Measurements from ENCODE around the gene AK4.
A peak's percentile ranks its signal among the peaks of the same experiment; 100 is the strongest.
"Not testable (repeated sequence)": the region's sequence is repeated elsewhere in the genome, so short reads cannot be mapped to it uniquely, and the experiment has no call there.

The AK4 gene

DNA sequence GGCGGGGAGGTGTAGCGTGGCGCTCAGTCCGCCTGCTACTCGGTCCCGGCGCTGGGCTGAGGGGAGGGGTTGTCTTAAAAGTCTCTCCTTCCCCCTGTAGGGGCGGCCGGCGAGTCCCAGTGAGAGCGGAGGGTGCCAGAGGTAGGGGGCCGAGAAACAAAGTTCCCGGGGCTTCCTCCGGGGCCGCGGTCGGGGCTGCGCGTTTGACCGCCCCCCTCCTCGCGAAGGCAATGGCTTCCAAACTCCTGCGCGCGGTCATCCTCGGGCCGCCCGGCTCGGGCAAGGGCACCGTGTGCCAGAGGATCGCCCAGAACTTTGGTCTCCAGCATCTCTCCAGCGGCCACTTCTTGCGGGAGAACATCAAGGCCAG is at the start of gene AK4:
Gene AK4, plus strand, starts transcription at position 26 of the 370 bp plus-strand sequence. Its CDS starts 205 bp downstream, at position 231.
- not testable (repeated sequence) for DNase-seq (ENCODE audit: low read depth)

DNA sequence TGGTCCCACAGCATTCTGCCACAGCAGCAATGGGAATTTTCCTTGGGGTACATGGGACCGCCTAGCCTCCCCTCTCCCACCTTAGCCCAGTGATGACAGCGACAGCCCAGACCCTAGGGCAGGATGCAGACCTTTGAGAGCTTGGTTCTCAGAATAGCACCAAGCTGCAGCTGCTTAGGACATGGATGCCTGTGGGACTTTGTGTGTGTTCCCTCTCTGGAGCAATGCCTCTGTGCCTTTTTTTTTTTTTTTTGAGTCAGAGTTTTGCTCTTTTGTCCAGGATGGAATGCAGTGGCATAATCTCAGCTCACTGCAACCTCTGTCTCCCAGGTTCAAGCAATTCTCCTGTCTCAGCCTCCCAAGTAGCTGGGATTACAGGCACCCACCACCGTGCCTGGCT is 44.2 kb upstream of the AK4 start:
- DNase-seq (ENCODE audit: low read depth): no peak

DNA sequence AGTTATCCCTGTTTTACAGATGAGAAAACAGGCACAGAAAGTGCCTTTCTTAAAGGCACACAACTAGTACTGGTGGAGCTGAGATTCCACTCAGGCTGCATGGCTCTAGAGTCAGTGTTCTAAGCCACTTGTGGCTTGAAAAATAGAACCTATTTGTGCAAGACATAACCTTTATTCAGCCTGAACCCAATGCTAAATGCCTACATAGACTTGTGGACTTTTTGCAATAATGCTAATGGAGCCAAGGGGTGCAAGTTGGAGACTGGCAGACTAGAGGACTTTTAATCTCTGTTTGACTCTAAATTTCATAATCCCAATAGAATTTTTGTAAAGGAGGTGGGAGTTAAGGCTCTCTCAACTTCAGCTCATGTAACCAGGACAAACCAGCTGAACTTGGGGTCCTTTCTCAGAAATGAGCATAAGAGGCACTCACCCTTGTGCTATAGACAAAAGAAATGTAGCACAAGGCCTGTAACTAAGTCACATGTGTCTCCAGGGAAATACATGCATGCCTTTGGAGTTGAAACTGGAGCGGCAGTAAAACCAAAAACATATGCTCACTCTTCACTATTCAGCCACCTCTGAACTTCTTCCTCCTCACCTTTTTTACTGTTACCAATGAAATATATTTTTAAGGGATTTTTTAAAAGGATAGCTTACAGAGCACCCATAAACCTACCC is 43.0 kb upstream of the AK4 start:
- DNase-seq (ENCODE audit: low read depth): no peak

DNA sequence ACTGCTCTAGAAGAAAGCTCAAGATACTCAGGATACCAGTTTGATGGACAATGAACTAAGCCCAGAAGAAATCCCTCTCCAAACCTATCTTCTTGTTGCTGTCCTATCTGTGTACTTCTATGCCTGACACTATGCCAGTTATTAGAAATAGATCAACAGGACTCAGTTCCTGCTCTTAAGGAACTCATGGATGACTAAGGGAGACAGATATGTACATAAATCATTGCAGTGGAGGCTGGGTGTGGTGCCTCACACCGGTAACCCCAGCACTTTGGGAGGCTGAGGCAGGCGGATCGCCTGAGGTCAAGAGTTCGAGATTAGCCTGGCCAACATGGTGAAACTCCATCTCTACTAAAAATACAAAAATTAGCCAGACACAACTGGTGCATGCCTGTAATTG is 42.4 kb upstream of the AK4 start:
- no peak for DNase-seq (ENCODE audit: low read depth)

DNA sequence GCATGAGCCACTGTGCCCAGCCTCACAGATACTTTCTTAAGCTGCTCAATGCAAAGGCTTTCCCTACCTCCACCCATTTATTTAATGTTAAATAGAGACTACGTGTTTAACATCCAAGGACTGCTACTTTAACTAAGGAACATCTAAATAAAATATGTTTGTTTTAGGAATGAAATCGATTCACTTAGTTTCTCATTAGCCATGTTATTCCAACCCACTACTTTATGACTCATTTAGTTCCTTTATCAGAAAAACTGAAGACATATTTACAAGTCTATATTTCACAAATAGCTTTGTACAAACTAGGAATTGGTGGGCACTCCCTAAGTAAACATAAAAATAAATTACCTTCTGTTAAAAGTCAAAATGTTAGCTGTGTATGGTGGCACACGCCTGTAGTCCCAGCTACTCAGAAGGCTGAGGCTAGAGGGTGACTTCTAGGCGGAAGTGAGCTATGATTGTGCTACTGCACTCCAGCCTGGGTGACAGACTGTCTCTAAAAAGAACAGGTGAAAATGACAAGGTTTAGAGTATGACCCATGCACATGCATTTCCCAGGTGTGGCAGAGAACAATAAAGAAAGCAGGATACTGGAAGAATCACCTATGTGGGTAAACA is 39.9 kb upstream of the AK4 start:
- no peak for DNase-seq (ENCODE audit: low read depth)

DNA sequence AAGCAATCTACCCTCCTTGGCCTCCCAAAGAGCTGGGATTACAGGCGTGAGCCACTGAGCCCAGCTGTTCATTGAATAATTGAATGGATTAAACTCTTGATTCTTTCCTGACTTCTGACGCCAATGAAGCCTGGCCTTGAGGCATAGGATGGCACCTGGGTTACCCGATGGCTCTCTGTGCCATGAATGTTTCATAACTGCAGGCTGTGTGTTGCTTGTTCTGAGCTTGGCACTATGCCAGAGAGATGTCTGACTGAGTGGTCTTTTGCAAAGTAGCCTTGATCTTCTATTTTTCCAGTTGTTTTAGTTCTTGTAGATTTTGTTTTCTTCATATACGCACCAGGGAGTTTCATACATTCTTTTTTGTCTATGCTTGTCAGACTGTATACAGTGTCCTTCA is 38.5 kb upstream of the AK4 start:
- DNase-seq (ENCODE audit: low read depth): no peak

DNA sequence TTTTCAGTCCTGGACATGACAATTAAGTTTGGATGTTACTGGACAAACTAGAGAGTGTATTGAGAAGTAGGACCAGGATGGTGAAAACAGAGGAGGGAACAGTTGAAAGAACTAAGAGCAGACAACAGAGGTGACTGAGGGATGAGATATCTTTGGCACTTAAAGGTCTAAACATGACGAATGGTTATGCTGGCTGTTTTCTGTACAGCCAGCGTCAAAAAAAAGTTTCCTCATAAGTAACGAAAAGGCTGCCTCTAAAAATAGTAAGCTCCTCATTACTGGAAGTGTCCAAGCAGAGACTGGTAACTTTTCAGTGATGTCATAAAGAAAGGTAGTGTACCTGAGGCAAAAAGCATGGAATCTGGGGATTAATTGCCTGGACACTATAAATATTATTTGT is 35.2 kb upstream of the AK4 start:
- no peak for DNase-seq (ENCODE audit: low read depth)

DNA sequence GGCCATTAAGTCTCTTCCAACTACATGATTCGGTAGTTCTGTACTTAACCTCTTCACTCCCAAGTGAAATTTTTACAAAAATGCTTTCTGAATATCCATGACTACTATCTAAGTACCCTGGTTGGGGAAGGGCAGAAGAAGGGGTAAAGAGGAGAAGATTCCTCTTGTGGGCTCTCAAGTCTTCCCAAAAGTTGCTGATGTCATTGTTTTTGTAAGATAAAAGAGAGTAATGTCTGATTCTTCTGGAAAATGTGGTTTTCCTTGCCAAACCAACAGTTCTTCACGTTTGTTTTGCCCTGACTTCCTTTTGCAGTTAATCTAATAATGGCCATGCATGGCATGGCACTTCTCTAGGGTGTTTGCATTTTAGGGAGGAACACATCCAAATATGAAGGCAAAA is 34.7 kb upstream of the AK4 start:
- DNase-seq (ENCODE audit: low read depth): no peak

DNA sequence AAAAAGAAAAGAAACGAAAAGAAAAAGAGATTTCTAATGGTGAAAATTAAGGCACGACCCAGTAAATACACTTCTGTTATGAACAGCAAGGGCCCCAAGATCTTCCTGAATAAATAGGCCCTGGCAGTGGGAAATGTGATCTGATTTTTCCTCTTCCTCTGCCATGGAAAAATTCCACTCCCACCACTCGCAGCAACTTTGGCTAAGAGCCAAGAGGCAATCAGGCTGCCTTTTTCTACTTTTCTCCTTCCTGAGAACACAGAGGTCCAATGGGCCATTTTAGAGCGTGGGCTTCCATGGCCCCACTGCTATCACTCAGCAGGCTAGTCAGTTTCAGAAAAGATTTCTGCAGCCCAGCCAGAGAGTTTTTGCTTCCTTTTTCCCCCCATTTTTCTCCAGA is 33.7 kb upstream of the AK4 start:
- DNase-seq (ENCODE audit: low read depth): no peak

DNA sequence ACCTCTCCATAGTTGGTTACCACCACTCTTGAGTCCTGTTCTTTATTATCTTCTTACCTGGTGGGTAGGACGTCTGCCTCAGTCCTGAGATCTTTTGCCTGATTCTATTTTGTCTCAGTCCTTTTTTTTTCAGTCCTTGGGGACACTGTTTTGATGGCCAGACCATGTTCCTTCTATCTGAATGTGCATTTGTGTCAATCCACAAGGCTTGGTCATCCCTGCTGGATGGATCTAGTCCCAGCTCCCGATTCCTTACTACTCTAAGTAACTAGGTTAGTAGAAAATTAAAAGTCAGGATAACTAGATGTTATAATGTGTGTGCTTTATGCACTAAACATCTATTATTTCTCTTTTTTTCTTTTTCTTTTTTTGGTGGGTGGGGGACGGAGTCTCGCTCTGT is 28.1 kb upstream of the AK4 start:
- no peak for DNase-seq (ENCODE audit: low read depth)

DNA sequence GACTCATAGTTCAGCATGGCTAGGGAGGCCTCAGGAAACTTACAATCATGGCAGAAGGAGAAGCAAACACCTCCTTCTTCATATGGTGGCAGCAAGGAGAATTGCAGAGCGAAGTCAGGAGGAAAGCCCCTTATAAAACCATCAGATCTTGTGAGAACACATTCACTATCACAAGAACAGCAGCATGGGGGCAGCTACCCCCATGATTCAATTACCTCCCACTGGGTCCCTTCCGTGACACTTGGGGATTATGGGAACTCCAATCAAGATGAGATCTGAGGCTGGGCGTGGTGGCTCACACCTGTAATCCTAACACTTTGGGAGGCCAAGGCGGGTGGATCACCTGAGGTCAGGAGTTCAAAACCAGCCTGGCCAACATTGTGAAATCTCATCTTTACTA is 18.9 kb upstream of the AK4 start:
- not testable (repeated sequence) for DNase-seq (ENCODE audit: low read depth)

DNA sequence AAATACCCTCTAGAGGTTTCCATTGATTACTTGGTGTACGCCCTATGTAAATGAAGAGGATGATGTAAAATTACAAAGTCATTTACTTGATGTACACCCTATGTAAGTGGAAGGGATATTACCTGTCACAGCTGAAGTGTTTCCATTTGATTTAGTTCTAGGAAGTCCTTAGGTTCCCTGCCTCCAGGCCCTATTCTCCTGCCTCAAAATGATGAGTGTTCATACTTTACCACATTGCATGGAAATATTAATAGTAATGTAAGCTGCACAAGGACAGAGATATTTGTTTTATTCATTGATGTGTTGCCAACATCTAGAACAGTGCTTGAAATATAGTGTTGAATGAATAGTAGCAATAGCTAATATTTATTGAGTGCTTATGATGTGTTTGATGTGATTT is 9.5 kb upstream of the AK4 start:
- no peak for DNase-seq (ENCODE audit: low read depth)

DNA sequence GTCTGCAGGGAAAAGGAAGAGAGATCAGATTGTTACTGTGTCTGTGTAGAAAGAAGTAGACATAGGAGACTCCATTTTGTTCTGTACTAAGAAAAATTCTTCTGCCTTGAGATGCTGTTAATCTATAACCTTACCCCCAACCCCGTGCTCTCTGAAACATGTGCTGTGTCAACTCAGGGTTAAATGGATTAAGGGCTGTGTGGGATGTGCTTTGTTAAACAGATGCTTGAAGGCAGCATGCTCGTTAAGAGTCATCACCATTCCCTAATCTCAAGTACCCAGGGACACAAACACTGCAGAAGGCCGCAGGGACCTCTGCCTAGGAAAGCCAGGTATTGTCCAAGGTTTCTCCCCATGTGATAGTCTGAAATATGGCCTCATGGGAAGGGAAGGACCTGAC is 8.2 kb upstream of the AK4 start:
- DNase-seq (ENCODE audit: low read depth): not testable (repeated sequence)

DNA sequence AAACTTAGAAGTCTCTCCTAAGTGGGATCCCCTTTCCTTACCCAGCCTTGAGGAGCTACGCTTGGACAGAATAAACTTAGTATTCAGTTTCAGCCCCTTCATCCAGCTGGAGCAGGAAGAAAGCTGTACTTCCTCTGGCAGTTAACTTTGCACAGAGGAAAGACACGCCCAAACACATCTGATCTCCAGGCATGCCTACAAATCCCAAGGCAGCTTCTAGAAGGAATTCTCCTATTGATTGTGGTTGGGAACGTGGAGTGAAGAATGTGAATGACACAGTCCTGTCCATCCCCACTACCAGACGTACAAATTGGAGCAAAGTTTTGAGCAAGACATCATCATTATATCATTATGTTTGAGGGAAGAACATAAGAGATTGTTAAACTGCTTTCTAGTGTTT is 6.6 kb upstream of the AK4 start:
- no peak for DNase-seq (ENCODE audit: low read depth)

DNA sequence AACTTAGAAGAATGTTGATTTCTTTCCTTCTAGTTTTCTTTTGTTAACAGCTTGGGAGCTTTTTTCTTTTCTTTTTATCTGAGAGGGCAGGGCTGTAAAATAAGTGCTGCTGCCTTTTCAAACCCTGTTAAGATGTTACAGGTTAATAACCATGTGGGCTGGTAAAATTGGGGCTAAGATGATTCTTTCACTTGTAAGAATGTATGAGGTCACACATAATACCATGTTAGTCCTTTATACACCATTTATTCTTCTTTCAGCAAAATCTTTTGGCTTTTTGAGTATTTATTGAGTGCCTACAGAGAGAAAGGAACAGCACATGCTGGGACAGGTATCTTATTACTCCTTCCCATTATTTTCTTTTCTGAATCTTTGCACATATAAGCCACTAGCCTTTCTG is 6.1 kb upstream of the AK4 start:
- DNase-seq (ENCODE audit: low read depth): no peak

DNA sequence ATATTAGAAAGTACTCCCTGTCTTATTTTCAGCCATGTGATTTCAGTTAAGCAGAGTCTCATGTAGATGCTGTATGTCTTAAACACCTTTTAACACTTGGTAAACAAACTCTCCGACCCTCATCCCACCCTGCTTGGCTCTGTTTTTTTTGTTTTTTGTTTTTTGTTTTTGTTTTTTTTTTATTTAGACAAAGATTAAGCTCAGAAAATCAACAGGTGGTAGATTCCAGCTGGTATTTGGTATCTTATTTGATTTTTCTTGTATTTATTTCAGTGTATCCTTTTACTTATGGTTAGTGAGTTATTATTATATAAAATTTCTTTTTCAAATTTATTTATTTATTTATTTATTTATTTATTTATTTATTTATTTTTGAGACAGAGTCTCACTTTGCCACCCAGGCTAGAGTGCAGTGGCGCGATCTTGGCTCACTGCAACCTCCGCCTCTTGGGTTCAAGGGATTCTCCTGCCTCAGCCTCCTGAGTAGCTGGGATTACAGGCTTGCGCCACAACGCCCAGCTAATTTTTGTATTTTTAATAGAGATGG is 4.8 kb upstream of the AK4 start:
- DNase-seq (ENCODE audit: low read depth): not testable (repeated sequence)

DNA sequence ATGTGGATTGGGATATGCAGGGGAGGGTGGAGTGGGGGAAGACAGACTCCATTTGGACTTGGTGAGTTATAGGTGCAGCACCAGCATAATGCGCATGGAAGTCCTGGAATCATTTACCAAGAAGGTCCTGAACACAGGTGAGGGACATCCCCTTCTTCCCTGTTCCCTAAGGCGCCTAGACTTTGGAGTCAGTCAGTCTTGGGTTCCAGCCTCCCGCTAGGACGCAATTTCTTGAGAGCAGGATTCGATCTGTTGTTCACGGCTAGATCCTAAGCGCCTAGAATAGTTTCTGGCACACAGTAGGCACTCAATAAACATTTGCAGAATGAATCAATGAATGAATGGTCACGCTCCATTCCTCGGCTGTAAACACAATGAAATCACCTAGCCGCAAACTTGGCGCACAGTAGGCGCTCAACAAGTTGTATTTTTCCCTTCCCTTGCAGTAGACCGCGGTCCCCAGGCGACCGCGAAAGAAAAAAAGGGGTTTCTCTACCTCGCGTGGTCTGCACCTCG is 1.0 kb upstream of the AK4 start:
- no peak for DNase-seq (ENCODE audit: low read depth)

DNA sequence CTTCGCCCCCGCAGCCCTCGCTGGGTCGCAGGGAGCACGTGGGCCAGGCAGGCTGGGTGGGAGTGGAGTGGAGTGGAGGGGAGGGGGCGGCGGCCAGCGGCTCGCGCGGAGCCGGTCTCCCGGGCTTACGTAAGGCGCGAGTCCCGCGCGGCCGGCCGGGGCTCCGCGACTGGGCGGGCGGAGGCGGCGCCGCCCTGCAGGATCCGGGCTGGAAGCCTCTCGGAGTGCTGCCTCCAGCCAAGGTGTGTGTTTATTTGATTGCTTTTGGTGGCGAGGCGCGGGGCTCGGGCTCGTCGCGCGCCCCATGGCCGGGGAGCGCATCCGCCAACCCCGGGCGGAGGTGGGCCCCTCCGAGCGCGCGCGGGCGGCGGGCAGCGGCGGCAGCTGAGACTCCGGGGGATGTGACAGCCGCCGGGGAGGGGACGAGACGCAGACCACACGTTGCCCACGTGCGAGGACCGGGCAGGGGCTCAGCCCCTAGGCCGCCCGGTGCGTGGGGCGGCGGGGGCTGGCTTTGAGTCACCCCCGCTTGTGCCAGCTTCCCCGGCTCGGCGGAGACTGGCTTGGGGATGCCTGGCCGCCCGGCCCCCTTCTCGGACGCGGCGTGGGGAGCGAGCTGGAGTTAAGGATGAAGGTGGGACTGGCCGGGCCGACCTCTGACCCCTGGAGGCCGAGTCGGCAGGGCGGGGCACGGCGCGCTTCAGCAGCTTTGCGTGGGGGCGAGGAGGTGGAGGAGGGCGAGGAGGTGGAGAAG is 402 bp upstream of the AK4 start:
- peak; percentile 9 for DNase-seq (ENCODE audit: low read depth)

DNA sequence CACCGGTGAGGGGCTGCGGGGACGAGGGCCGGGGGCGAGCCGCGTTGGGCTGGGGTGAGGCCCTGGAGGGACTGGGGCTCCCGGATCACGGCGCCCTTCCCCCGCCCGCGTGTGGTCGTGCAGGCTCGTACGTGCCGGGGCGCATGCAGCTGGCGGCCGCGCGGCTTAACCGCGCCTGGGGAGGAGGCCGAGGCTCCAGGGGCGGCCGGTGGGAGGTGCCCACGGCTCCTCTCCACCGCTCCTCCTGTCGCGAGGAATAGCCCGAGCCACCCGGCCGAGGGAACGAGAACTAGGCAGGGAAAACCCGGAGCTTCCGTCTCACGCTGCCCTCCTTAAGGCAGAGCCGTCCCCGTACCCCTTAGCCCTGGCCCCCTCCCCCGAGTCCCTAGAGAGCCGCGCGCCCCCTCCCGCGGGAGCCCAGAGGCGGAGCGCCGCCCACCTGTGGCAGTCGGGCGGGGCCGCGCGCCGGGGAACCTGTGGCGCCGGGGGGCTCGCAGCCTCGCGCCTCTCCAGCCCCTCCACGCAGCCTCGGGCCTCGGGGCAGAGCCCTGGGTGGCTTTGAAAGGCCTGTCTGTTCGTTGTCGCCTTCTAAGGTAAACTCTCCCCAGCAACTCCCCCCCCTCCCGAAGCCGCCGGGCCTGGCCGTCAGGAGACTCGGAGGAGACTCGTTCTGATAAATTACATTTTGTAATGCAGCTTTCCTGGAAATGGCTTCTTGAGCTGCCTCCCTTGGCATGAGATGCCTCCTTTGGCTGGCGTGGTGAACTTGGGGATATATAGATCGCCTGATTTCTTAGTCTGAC is 746 bp downstream of the AK4 start:
- DNase-seq (ENCODE audit: low read depth): peak; percentile 8

DNA sequence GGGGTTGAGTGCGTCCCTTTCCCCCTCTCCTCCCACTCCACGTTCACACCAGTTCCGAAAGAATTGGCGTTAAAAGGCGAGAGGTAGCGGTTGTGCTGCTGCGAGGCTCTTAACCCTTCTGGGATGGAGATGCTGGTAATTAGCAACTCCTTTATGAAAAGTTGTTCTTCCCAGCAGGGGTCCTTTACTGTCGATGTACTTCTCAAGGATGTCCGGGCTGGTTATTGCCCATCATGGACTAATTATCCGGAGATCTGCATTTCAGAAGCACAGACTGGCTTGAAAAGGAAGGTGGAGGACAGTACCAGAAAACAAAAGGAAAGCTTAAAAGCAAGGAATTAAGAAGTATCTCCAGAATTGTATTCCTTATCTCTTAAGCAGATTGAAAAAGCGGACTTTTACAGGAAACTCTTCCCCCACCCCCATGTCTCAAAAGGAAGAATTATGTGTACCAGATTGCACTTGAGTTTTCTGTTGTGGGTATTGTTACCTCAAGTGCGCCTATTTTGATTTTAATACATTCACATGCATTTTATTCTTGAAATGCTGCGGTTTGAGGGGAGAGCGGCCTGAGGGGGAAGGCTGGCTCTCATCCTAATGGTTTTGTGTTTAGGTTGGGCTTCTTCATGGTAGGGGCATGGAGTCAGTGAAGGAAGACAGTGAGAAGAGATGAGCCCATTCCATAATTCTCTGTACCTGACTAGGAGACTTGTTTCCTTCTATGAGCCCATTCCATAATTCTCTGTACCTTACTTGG is 1.5 kb downstream of the AK4 start:
- no peak for DNase-seq (ENCODE audit: low read depth)

DNA sequence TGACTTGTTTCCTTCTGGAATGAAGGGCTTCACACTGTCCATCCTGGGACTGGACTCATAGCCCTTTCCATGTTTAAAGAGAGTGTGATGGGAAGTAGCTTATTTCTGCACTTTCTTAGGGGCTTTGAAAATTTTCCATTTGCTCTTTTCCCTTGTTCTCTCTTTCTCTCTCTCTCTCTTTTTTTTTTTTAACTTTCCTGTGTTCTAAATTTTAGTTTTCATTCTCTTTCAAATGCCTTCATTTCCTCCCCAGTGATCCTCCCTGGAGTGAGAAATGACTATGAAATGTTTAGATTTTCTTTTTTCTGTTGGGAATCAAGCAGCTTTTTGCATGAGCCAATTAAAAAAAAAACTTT is 2.1 kb downstream of the AK4 start:
- no peak for DNase-seq (ENCODE audit: low read depth)
